ENCODE data around the gene POLE2.

DNA sequence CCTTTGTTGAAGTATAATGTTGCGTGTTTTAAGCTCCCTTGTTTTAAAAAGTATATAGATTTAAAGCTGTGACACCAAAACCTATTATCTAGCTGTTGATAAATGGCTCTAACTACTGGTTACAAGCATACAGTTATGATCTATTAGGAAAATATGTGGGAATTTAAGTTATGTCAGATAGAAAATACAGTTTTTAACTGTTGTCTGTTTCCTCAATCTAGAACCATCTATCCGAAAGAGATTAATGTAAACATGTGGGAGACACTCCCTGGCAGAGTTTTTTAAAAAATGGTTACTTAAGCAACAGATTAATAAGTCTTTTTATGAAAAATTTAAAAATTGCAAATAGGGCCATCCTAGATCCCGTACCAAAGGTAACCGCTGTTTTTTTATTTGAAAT, 75.8 kb downstream of the POLE2 start:
- TF ChIP-seq, protein P1, sequence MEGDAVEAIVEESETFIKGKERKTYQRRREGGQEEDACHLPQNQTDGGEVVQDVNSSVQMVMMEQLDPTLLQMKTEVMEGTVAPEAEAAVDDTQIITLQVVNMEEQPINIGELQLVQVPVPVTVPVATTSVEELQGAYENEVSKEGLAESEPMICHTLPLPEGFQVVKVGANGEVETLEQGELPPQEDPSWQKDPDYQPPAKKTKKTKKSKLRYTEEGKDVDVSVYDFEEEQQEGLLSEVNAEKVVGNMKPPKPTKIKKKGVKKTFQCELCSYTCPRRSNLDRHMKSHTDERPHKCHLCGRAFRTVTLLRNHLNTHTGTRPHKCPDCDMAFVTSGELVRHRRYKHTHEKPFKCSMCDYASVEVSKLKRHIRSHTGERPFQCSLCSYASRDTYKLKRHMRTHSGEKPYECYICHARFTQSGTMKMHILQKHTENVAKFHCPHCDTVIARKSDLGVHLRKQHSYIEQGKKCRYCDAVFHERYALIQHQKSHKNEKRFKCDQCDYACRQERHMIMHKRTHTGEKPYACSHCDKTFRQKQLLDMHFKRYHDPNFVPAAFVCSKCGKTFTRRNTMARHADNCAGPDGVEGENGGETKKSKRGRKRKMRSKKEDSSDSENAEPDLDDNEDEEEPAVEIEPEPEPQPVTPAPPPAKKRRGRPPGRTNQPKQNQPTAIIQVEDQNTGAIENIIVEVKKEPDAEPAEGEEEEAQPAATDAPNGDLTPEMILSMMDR (IDR thresholded peaks at IDR 0.05; ENCODE audit: low read depth, low read length), result no peak
- TF ChIP-seq POLR2A (IDR thresholded peaks at IDR 0.05; ENCODE audit: extremely low read depth, insufficient read length), result no peak
- TF ChIP-seq MYC (IDR thresholded peaks at IDR 0.05; ENCODE audit: low read depth, low read length), result no peak

All from NB4 (cell line).